ENCODE measurements around the gene LILRB3.

DNA sequence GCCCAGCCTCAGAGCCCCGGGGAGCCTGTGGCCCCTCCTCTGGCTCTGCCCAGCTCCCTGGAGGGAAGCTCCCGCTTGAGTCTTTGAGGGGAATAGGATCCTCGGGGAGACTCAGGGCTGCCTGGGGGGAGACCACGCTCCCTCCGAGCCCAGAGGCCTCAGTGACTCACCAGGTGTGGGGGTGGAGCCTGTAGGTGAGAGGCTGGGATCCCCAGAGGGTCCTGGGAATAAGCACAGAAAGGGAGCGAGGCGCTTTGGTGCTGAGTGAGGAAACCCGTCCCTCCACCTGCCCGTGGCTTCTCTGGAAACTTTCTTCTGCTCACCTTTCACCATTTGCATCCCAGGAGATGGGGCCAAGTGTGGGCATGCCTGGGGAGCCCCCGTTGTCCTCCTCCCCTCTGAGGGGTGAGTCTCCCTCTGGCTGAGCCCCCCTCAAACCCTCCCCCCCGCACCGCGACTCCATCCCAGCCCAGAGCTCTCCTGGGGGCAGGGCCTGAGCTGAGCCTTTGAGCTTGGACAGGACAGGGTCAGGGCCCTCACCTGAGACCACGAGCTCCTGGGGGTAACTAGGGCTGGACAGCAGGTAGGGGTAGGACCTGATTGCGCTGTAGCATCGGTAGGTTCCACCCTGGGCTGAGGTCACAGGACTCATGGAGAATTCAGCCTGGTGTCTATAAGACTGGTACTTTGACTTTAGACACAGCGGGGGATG is 31.5 kb upstream of the LILRB3 start:
- TF ChIP-seq, protein P1, sequence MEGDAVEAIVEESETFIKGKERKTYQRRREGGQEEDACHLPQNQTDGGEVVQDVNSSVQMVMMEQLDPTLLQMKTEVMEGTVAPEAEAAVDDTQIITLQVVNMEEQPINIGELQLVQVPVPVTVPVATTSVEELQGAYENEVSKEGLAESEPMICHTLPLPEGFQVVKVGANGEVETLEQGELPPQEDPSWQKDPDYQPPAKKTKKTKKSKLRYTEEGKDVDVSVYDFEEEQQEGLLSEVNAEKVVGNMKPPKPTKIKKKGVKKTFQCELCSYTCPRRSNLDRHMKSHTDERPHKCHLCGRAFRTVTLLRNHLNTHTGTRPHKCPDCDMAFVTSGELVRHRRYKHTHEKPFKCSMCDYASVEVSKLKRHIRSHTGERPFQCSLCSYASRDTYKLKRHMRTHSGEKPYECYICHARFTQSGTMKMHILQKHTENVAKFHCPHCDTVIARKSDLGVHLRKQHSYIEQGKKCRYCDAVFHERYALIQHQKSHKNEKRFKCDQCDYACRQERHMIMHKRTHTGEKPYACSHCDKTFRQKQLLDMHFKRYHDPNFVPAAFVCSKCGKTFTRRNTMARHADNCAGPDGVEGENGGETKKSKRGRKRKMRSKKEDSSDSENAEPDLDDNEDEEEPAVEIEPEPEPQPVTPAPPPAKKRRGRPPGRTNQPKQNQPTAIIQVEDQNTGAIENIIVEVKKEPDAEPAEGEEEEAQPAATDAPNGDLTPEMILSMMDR (IDR thresholded peaks at IDR 0.05): no peak
- no peak for TF ChIP-seq POLR2A (IDR thresholded peaks at IDR 0.05)

All from adrenal gland (tissue), 5 donors.